B cell (primary cell): Measurements from ENCODE around the gene PPCDC. TPM values are rescaled to one million over a fixed set of nuclear protein-coding genes. Genes with fewer than 3 reads are reported as not detected.

Experiments used
- ATAC-seq: fragments of 200-7000 bp; cut with Tn5 transposase; one replicate; pipeline ENCODE4 v1.10.0; 2021; ENCODE audit warnings: low read depth, mild to moderate bottlenecking, moderate number of reproducible peaks, moderate library complexity
- CTCF ChIA-PET: fragments of 350-600 bp; sonication (Branson Sonifier 250); formaldehyde crosslinking; loops from one replicate; lab custom pipeline; 2021; ENCODE audit warnings: antibody characterized with exemption, inconsistent platforms; lab: Charles Lee
- POLR2A ChIA-PET: fragments of 350-600 bp; sonication (Branson Sonifier 250); formaldehyde crosslinking; loops from one replicate; lab custom pipeline; 2021; ENCODE audit warnings: antibody characterized with exemption; lab: Charles Lee
- DNase-seq: peaks from one replicate; pipeline ENCODE4 v3.0.0; 2013
- H2AFZ ChIP-seq: 2 replicates; pipeline ENCODE4 v1.6.1; 2012; ENCODE audit warnings: mild to moderate bottlenecking, low read depth, low read length; ENCODE audit not compliant: insufficient read depth, poor library complexity, severe bottlenecking
- H3K27ac ChIP-seq, 2 donors: 1 replicate in 1 of 2; 2 replicates in 1 of 2; pipeline ENCODE4 v1.5.1; 2012 to 2013; ENCODE audit warnings: low read length in 2 of 2, mild to moderate bottlenecking in 2 of 2, moderate library complexity in 1 of 2
- H3K27me3 ChIP-seq, 4 experiments: fragments of 200-600 bp in 1 of 4; sonication (generic) in 1 of 4; replicated peaks in 1 of 4; 1 replicate in 2 of 4; 2 replicates in 2 of 4; pipeline versions ENCODE4 v1.6.1 to v1.7.0; 2013 to 2016; ENCODE audit warnings: low read length in 3 of 4, mild to moderate bottlenecking in 2 of 4, mixed read lengths in 1 of 4, moderate library complexity in 1 of 4; ENCODE audit not compliant: insufficient read depth in 4 of 4, control insufficient read depth in 3 of 4; ENCODE audit errors: control extremely low read depth in 1 of 4
- H3K36me3 ChIP-seq, 2 experiments: replicated peaks in 1 of 2; 1 replicate in 1 of 2; 2 replicates in 1 of 2; pipeline versions ENCODE4 v1.6.1 to v1.7.1; 2013; ENCODE audit warnings: low read length in 1 of 2; ENCODE audit not compliant: insufficient read depth in 2 of 2, control insufficient read depth in 1 of 2; ENCODE audit errors: control extremely low read depth in 1 of 2, extremely low read depth in 1 of 2
- H3K4me1 ChIP-seq, 2 donors: fragments of 200-600 bp in 1 of 2; sonication (generic) in 1 of 2; 1 replicate in 1 of 2; 2 replicates in 1 of 2; pipeline versions ENCODE4 v1.5.1 to v1.6.1; 2013 to 2017; ENCODE audit warnings: low read length in 2 of 2; ENCODE audit not compliant: control insufficient read depth in 2 of 2, insufficient read depth in 2 of 2
- H3K4me2 ChIP-seq: replicated peaks from 2 replicates; pipeline ENCODE3; 2012; ENCODE audit warnings: mild to moderate bottlenecking, low read depth, low read length; ENCODE audit not compliant: poor library complexity, severe bottlenecking
- H3K4me3 ChIP-seq, 5 experiments: fragments of 200-600 bp in 1 of 5; sonication (generic) in 1 of 5; 1 replicate in 3 of 5; 2 replicates in 2 of 5; pipeline versions ENCODE4 v1.5.1 to v1.7.0; 2011 to 2016; ENCODE audit warnings: low read length in 4 of 5, mild to moderate bottlenecking in 4 of 5, low read depth in 2 of 5, control low read depth in 1 of 5, moderate library complexity in 1 of 5; ENCODE audit not compliant: insufficient read depth in 1 of 5; ENCODE audit errors: control extremely low read depth in 1 of 5, extremely low read depth in 1 of 5
- H3K79me2 ChIP-seq: fragments of 200-600 bp; sonication (generic); one replicate; pipeline ENCODE4 v1.6.0; 2016; ENCODE audit warnings: low read length; ENCODE audit not compliant: control insufficient read depth, insufficient read depth
- H3K9ac ChIP-seq: fragments of 200-600 bp; sonication (generic); 2 replicates; pipeline ENCODE4 v1.6.1; 2017; ENCODE audit warnings: mild to moderate bottlenecking, low read length, moderate library complexity
- H3K9me3 ChIP-seq, 3 donors: one replicate each; pipeline versions ENCODE4 v1.6.1 to v1.7.1; 2013; ENCODE audit warnings: low read length in 2 of 3; ENCODE audit not compliant: control insufficient read depth in 2 of 3, insufficient read depth in 1 of 3; ENCODE audit errors: control extremely low read depth in 1 of 3
- H4K20me1 ChIP-seq: 2 replicates; pipeline ENCODE4 v1.6.0; 2012; ENCODE audit warnings: mild to moderate bottlenecking, low read length; ENCODE audit not compliant: insufficient read depth, control insufficient read depth, poor library complexity, severe bottlenecking
- H3K27ac Mint-ChIP-seq: one replicate; pipeline ENCODE4 v1.8.0; 2021; ENCODE audit warnings: mixed read lengths
- H3K27me3 Mint-ChIP-seq: one replicate; pipeline ENCODE4 v1.8.0; 2021; ENCODE audit warnings: mixed read lengths
- H3K4me1 Mint-ChIP-seq: one replicate; pipeline ENCODE4 v1.8.0; 2021; ENCODE audit warnings: mixed read lengths
- H3K4me3 Mint-ChIP-seq: one replicate; pipeline ENCODE4 v1.8.0; 2021; ENCODE audit warnings: mixed read lengths
- H3K9me3 Mint-ChIP-seq: one replicate; pipeline ENCODE4 v1.8.0; 2022; ENCODE audit warnings: mixed read lengths; ENCODE audit not compliant: insufficient read depth
- EZH2 ChIP-seq: IDR thresholded peaks from 2 replicates; pipeline ENCODE4 v1.6.1; 2012; ENCODE audit warnings: borderline replicate concordance, low read depth, mild to moderate bottlenecking, moderate library complexity, low read length; ENCODE audit not compliant: insufficient read depth, poor library complexity, severe bottlenecking
- WGBS: methylation state at CpG from one replicate; pipeline ENCODE4 v1.1.5; 2013; ENCODE audit warnings: missing lambda C conversion rate; ENCODE audit not compliant: insufficient coverage; 5-methylcytosine and 5-hydroxymethylcytosine counted together
- intact Hi-C: fragments of 100-400 bp; cut with micrococcal nuclease; formaldehyde crosslinking; loops from one replicate; pipeline ENCODE4 v1.10.0; 2022
- polyA plus RNA-seq: library from polyadenylated mRNA; depleted of rRNA; stranded (reverse); fragments of >200 nt; gene quantifications from 2 replicates; pipeline ENCODE4 v1.2.3, GENCODE V29; 2012
- total RNA-seq, 2 donors: library from RNA; stranded (reverse); fragments of 120-200 nt in 1 of 2; gene quantifications; 1 replicate in 1 of 2; 2 replicates in 1 of 2; pipeline versions ENCODE4 v1.2.3 to v1.2.4, GENCODE V29; 2013 to 2022
- TF ChIP-seq, protein P1 (sequence below): fragments of 200-600 bp; IDR thresholded peaks from one replicate; pipeline ENCODE4 v1.8.0; 2022; ENCODE audit warnings: antibody characterized with exemption, mild to moderate bottlenecking

The PPCDC gene
- total and polyA plus RNA-seq, 2 donors (not counting 1 experiment from before 2014, with no cell fraction given) = 15.1 to 19.7 TPM

DNA sequence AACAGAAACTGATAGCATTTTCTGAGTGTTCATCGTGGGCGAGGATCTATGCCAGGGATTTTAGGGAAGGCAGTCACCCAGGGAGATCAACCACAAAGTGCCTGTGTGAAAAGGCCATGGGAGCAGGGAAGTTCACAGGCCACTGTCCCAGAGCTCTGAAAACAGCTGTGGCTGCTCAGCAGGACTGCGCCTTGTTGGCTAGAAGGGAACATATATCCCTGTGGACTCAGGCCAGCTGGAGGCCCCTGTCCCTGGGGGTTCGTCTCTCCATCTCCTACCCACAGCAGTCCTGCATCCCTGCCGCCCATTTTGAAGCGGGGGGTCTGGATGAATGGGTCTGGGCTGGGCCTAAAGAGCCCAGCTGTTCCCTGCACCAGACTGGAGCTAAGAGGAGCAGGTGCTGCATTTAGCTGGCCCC is 27.8 kb downstream of the PPCDC start:
- Histone ChIP-seq H3K4me3 (no peak overlapping the region), H3K4me2 (no peak overlapping the region), H2AFZ (no peak overlapping the region), H3K9ac (no peak overlapping the region), H3K79me2 (peaks cover 13% of the 10 kb centered on the region), H3K36me3 (no peaks in the 10 kb centered on the region), H4K20me1 (peaks cover 24% of the 10 kb centered on the region), H3K4me1 (peaks cover 17 to 18% of the 10 kb centered on the region in 2 donors), H3K27ac (no peak overlapping the region), H3K9me3 (no peaks in the 10 kb centered on the region), H3K27me3 (peaks cover 0 to 7% (median 0%) of the 10 kb centered on the region in 4 experiments)
- no peak for ATAC-seq
- peak overlapping the region; percentile 11 for H3K27ac Mint-ChIP-seq
- no peak overlapping the region for H3K4me3 Mint-ChIP-seq
- no peak for DNase-seq
- peaks cover 18% of the 10 kb centered on the region for H3K4me1 Mint-ChIP-seq
- POLR2A ChIA-PET = no interaction called here
- WGBS = 100% methylated on average over 2 of the region's 6 CpGs
- TF ChIP-seq, protein P1, sequence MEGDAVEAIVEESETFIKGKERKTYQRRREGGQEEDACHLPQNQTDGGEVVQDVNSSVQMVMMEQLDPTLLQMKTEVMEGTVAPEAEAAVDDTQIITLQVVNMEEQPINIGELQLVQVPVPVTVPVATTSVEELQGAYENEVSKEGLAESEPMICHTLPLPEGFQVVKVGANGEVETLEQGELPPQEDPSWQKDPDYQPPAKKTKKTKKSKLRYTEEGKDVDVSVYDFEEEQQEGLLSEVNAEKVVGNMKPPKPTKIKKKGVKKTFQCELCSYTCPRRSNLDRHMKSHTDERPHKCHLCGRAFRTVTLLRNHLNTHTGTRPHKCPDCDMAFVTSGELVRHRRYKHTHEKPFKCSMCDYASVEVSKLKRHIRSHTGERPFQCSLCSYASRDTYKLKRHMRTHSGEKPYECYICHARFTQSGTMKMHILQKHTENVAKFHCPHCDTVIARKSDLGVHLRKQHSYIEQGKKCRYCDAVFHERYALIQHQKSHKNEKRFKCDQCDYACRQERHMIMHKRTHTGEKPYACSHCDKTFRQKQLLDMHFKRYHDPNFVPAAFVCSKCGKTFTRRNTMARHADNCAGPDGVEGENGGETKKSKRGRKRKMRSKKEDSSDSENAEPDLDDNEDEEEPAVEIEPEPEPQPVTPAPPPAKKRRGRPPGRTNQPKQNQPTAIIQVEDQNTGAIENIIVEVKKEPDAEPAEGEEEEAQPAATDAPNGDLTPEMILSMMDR = no peak
- no peak for TF ChIP-seq EZH2
- no peaks in the 10 kb centered on the region for H3K9me3 Mint-ChIP-seq
- no peaks in the 10 kb centered on the region for H3K27me3 Mint-ChIP-seq
- CTCF ChIA-PET = interaction anchor here (0.7 kb wide), 1 partner anchor 22 kb away, joined by 3 read pairs; no protein-coding TSS in a partner anchor
- intact Hi-C loops = no loop called here

DNA sequence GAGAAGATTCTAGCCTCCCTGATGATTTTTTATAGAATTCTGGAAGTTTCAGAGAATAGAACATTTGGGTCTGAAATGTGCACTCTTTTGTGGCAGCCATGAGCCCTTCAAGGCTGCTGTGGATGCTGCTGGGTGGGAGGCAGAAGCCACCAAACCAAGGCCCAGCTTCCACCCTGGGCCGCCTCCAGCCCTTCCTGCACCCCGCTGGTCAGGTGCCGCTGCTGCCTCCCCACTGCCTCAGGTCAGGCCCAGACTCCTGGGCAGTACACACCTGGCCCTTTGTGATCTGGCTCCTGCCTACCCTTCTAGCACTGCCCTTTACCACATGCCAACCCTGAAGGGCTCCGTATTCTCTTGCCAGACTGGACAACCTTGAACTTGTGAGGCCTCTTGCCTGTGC is 28.3 kb downstream of the PPCDC start:
- POLR2A ChIA-PET = no interaction called here

More for the DNA sequence above, 28.3 kb downstream of the PPCDC start:
- H3K9ac ChIP-seq = no peak overlapping the region
- no peak for ATAC-seq
- H3K27ac ChIP-seq = no peak overlapping the region
- no peaks in the 10 kb centered on the region for H3K36me3 ChIP-seq
- intact Hi-C loops = no loop called here
- peak overlapping the region; percentile 32 for H3K27ac Mint-ChIP-seq
- no peaks in the 10 kb centered on the region for H3K9me3 Mint-ChIP-seq
- peaks cover 13% of the 10 kb centered on the region for H3K4me1 Mint-ChIP-seq
- no peak overlapping the region for H2AFZ ChIP-seq
- CTCF ChIA-PET = interaction anchor here (0.8 kb wide), 1 partner anchor 9 kb away, joined by 3 read pairs; no protein-coding TSS in a partner anchor
- H3K9me3 ChIP-seq = no peaks in the 10 kb centered on the region
- no peak for DNase-seq
- peaks cover 0 to 7% (median 0%) of the 10 kb centered on the region in 4 experiments for H3K27me3 ChIP-seq
- H3K4me3 ChIP-seq = no peak overlapping the region
- 100% methylated on average over 4 of the region's 4 CpGs for WGBS
- H3K27me3 Mint-ChIP-seq = no peaks in the 10 kb centered on the region
- H3K79me2 ChIP-seq = peaks cover 13% of the 10 kb centered on the region
- peaks cover 19% of the 10 kb centered on the region for H4K20me1 ChIP-seq
- TF ChIP-seq, protein P1 = no peak
- TF ChIP-seq EZH2 = no peak
- peaks cover 12 to 13% of the 10 kb centered on the region in 2 donors for H3K4me1 ChIP-seq
- no peak overlapping the region for H3K4me3 Mint-ChIP-seq
- no peak overlapping the region for H3K4me2 ChIP-seq
